Endothelial cell (in vitro differentiated cells): ENCODE measurements around the gene LRPPRC. TPM values are rescaled to one million over a fixed set of nuclear protein-coding genes. Genes with fewer than 3 reads are reported as not detected.
"Not testable (repeated sequence)": the region's sequence is repeated elsewhere in the genome, so short reads cannot be mapped to it uniquely, and the experiment has no call there.

ENCODE experiments used
- DNase-seq: peaks from one replicate; pipeline ENCODE4 v3.0.0; 2021; ENCODE audit warnings: low spot score
- H3K27ac Mint-ChIP-seq: one replicate; pipeline ENCODE4 v1.8.0; 2021; ENCODE audit warnings: mixed read lengths, inconsistent platforms; ENCODE audit not compliant: unreplicated experiment
- H3K27me3 Mint-ChIP-seq: one replicate; pipeline ENCODE4 v1.8.0; 2021; ENCODE audit warnings: mild to moderate bottlenecking, moderate library complexity, mixed read lengths, inconsistent platforms; ENCODE audit not compliant: unreplicated experiment
- H3K36me3 Mint-ChIP-seq: one replicate; pipeline ENCODE4 v1.8.0; 2021; ENCODE audit warnings: mild to moderate bottlenecking, low read depth, mixed read lengths, inconsistent platforms; ENCODE audit not compliant: unreplicated experiment
- H3K4me1 Mint-ChIP-seq: one replicate; pipeline ENCODE4 v1.8.0; 2021; ENCODE audit warnings: mild to moderate bottlenecking, mixed read lengths, inconsistent platforms; ENCODE audit not compliant: unreplicated experiment
- H3K4me3 Mint-ChIP-seq: one replicate; pipeline ENCODE4 v1.8.0; 2021; ENCODE audit warnings: mild to moderate bottlenecking, mixed read lengths, inconsistent platforms; ENCODE audit not compliant: unreplicated experiment
- H3K9me3 Mint-ChIP-seq: one replicate; pipeline ENCODE4 v1.8.0; 2021; ENCODE audit warnings: mixed read lengths, inconsistent platforms; ENCODE audit not compliant: unreplicated experiment
- total RNA-seq: library from RNA; stranded (reverse); fragmentation: NEBNext Ultra II Directional; extraction: Animal tissue kit (Norgen Biotek cat#: 25700); gene quantifications from one replicate; pipeline ENCODE4 v1.2.1, GENCODE V29; 2021; ENCODE audit not compliant: unreplicated experiment
- TF ChIP-seq, protein P1 (sequence below): fragments of 200-600 bp; sonication (generic); IDR thresholded peaks from one replicate; pipeline ENCODE4 v1.5.0; 2021; ENCODE audit warnings: antibody characterized with exemption; ENCODE audit not compliant: unreplicated experiment

The LRPPRC gene
- total RNA-seq, 1 donor from 2014 or later, result 85.8 TPM

DNA sequence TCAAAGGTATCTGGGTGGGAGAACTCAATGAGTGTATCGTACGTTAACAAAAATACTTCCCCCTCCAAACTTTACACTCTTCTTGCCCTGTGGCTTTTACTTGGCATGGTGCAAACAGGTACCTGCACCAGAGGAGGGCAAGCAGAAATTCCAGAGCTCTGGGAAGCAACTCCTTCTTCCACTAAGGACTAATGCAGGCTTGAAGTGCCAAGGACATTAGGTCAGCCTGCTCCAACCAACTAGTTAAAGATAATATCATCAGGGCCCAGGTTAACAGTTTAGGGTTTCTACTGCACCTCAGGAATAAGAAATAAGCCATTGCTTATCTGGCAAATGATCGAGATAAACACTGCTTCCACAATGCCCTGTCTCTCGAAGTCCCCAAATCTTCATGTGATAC, 70.4 kb downstream of the LRPPRC start:
- TF ChIP-seq, protein P1, sequence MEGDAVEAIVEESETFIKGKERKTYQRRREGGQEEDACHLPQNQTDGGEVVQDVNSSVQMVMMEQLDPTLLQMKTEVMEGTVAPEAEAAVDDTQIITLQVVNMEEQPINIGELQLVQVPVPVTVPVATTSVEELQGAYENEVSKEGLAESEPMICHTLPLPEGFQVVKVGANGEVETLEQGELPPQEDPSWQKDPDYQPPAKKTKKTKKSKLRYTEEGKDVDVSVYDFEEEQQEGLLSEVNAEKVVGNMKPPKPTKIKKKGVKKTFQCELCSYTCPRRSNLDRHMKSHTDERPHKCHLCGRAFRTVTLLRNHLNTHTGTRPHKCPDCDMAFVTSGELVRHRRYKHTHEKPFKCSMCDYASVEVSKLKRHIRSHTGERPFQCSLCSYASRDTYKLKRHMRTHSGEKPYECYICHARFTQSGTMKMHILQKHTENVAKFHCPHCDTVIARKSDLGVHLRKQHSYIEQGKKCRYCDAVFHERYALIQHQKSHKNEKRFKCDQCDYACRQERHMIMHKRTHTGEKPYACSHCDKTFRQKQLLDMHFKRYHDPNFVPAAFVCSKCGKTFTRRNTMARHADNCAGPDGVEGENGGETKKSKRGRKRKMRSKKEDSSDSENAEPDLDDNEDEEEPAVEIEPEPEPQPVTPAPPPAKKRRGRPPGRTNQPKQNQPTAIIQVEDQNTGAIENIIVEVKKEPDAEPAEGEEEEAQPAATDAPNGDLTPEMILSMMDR, result no peak
- Mint-ChIP-seq H3K4me1 (no peaks in the 10 kb centered on the region), H3K9me3 (no peaks in the 10 kb centered on the region), H3K27ac (no peak overlapping the region), H3K4me3 (no peak overlapping the region), H3K27me3 (no peaks in the 10 kb centered on the region), H3K36me3 (peaks cover 8% of the 10 kb centered on the region)
- no peak for DNase-seq

DNA sequence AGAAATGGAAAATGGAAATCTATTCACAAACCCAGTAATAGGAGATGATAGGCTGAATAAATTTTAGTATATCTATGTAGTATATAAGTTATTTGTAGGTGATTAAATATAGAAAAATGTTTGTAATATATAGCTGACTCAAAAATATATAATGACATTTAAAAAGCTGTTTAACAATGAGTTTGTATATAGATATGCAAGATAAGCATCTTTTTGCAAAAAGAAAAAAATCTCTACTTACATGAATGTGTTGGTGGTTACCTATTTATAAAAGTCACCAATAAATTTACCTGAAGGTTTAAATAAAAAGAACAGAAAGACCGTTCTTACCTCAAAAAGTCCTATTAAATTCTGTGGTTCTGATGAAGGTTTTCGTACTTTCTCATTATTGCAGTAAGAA, 71.3 kb downstream of the LRPPRC start:
- H3K27ac Mint-ChIP-seq, result no peak overlapping the region
- H3K4me3 Mint-ChIP-seq, result no peak overlapping the region
- H3K4me1 Mint-ChIP-seq, result no peaks in the 10 kb centered on the region
- no peaks in the 10 kb centered on the region for H3K9me3 Mint-ChIP-seq
- DNase-seq, result no peak
- H3K27me3 Mint-ChIP-seq, result no peaks in the 10 kb centered on the region
- TF ChIP-seq, protein P1, result no peak
- H3K36me3 Mint-ChIP-seq, result peaks cover 8% of the 10 kb centered on the region

DNA sequence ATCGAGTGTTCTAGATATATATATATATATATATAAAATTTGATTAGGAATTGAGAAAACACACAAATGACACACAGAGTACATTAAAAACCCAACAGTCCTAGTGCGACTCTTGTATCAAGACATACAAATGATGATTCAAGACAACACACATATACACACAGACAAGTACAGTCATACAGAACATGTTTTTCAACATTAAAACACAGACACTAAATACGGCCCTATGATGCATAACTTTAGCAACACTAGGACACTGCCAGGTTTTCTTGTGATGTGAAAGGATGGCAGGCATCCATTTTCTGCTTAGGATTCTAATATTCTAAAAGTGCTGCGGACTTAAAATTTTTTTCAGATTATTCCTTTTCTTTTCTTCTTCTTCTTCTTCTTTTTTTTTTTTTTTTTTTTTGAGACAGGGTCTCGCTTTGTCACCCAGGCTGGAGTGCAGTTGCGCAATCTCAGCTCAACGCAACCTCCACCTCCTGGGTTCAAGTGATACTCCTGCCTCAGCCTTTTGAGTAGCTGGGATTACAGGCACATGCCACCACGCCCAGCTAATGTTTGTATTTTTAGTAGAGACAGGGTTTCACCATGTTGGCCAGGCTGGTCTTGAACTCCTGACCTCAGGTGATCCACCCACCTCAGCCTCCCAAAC, 84.5 kb downstream of the LRPPRC start:
- H3K4me3 Mint-ChIP-seq, H3K4me1 Mint-ChIP-seq, H3K27me3 Mint-ChIP-seq, H3K27ac Mint-ChIP-seq, DNase-seq, H3K36me3 Mint-ChIP-seq, H3K9me3 Mint-ChIP-seq: not testable (repeated sequence)

DNA sequence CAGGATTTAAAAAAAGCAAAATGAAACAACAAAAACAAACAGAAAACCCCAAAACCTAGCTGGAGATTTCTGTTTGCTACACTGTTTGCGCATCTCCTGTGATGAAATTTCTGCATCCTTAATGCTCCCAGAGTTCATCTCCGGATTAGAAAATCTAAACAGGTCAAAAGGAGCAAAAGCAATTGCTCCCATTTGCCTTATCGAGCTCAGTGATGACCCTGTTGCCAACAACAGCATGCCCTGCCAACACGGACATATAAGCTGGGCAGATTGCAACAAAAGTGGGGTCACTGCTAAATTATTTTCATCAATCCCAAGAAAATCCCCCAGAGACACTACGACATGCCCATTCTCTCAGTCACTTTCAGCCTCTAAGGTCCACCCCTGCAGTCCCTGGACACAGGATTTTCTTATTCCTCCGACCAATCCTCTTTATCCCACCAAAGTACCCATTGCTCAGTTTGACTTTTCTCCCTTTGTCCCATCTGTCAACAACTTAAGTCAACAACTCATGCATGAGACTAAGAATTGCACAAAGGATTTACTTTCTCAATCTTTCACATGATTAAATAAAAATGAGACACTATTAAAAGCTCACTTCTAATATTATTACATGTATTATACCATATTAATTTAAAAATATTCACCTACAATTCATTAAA, 89.2 kb downstream of the LRPPRC start:
- no peak overlapping the region for H3K27ac Mint-ChIP-seq
- TF ChIP-seq, protein P1, result no peak
- H3K36me3 Mint-ChIP-seq, result peaks cover 8% of the 10 kb centered on the region
- H3K9me3 Mint-ChIP-seq, result no peaks in the 10 kb centered on the region
- no peak overlapping the region for H3K4me3 Mint-ChIP-seq
- H3K27me3 Mint-ChIP-seq, result no peaks in the 10 kb centered on the region
- no peaks in the 10 kb centered on the region for H3K4me1 Mint-ChIP-seq
- no peak for DNase-seq

DNA sequence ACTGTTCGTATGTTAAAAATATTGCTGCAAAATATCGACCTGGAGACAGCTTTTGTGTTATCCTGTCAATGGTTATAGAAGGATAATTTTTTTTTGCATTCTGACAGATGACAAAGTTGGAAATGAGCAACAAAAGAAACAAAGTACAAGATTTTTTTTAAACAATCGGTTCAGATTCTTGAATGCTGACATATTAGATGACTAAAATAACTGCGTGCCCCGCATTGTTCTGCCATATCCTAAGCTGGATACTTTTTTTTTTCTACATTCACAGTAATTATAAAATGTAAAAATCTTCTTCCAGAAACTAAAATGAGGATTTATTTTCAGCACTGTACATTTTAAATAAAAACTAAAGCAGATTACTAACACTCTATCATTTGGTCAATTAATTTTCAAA, 89.9 kb downstream of the LRPPRC start:
- Mint-ChIP-seq H3K27ac (no peak overlapping the region), H3K27me3 (no peaks in the 10 kb centered on the region), H3K4me3 (no peak overlapping the region), H3K9me3 (no peaks in the 10 kb centered on the region), H3K36me3 (peaks cover 8% of the 10 kb centered on the region), H3K4me1 (no peaks in the 10 kb centered on the region)
- no peak for DNase-seq
- TF ChIP-seq, protein P1, result no peak
